KOPT-K1 (cell line): ENCODE measurements around the gene HNRNPCL1.
"Not testable (repeated sequence)": the region's sequence is repeated elsewhere in the genome, so short reads cannot be mapped to it uniquely, and the experiment has no call there.

ENCODE experiments used
- H3K27ac ChIP-seq: fragments of 200-600 bp; sonication (generic); 2 replicates; pipeline ENCODE4 v1.5.1; 2016; ENCODE audit warnings: antibody characterized with exemption, mild to moderate bottlenecking, low read depth, low read length; ENCODE audit not compliant: poor library complexity, severe bottlenecking
- H3K36me3 ChIP-seq: fragments of 200-600 bp; sonication (generic); 2 replicates; pipeline ENCODE4 v1.5.1; 2017; ENCODE audit warnings: antibody characterized with exemption, mild to moderate bottlenecking, low read length, moderate library complexity; ENCODE audit not compliant: insufficient read depth
- H3K9me3 ChIP-seq: fragments of 200-600 bp; sonication (generic); 2 replicates; pipeline ENCODE4 v1.5.1; 2017; ENCODE audit warnings: antibody characterized with exemption, low read length, mild to moderate bottlenecking; ENCODE audit not compliant: insufficient read depth, poor library complexity, severe bottlenecking

Gene HNRNPCL1

DNA sequence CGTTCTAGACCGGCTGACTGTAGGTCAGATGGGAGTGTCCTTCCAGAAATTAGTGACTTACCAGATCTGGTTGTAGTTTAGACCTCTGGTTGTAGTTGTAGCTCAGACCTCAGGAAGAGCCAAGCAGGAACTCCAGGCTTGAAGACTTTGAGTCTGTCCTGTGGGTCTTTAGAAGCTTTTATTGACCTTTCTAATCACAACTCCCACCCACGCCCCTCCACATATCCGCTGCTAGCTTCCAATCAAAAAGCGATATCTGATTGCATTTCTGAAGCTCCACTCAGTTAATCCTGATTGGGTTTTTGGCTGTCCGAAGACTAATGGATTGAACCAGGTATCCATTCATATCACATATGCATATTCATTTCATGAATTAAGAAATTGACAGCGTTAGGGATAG is at the start of gene HNRNPCL1:
Gene HNRNPCL1 (minus strand): TSS at position 101 of the 400 bp plus-strand sequence. CDS start 431 bp downstream, outside the sequence.
- not testable (repeated sequence) for H3K36me3 ChIP-seq, H3K27ac ChIP-seq, H3K9me3 ChIP-seq

GRCh38 chr1:12898170-12898569 is 49.6 kb upstream of the HNRNPCL1 start, which contains the start of gene PRAMEF10:
PRAMEF10 (minus strand) TSS chr1:12898270; CDS start chr1:12895847, 2,423 bp downstream.
- not testable (repeated sequence) for H3K36me3 ChIP-seq, H3K27ac ChIP-seq, H3K9me3 ChIP-seq

DNA sequence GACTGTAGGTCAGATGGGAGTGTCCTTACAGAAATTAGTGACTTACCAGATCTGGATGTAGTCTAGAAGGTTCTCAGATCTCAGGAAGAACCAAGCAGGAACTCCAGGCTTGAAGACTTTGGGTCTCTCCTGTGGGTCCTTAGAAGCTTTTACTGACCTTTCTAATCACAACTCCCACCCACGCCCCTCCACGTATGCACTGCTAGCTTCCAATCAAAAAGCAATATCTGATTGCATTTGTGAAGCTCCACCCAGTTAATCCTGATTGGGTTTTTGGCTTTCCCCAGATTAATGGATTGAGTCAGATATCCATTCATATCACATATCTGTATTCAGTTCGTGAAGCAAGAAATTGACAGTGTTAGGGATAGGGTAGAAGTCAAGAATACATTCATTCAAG is 37.6 kb upstream of the HNRNPCL1 start, which contains the start of gene PRAMEF4:
Gene PRAMEF4 (minus strand): TSS at position 101 of the 400 bp plus-strand sequence. CDS start 2,807 bp downstream, outside the sequence.
- H3K36me3 ChIP-seq, H3K27ac ChIP-seq, H3K9me3 ChIP-seq: not testable (repeated sequence)

GRCh38 chr1:12878453-12878852 is 29.9 kb upstream of the HNRNPCL1 start:
- H3K9me3 ChIP-seq, H3K27ac ChIP-seq, H3K36me3 ChIP-seq: not testable (repeated sequence)

- H3K9me3 ChIP-seq, H3K36me3 ChIP-seq, H3K27ac ChIP-seq: not testable (repeated sequence)
These were observed 14.8 kb upstream of the HNRNPCL1 start for GRCh38 chr1:12863131-12863880.

DNA sequence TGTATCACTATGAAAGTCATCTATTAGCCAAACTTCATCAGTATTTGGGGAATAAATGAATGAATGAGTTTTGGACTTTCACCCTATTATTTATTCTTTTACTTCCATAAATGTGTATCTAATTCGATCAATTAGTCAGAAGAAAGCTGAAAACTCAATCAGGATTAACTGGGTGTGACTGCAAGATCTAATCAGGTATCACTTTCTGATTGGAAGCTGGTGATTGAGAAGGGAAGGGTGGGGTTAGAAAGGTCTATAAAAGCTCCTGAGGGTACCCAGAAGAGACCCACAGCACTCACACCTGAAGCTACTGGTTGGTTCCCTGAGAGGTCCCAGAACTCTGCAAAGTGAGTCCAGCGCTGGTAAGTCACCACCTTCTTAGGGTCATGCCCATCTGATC is 8.3 kb upstream of the HNRNPCL1 start, which contains the start of gene PRAMEF2:
Gene PRAMEF2 (plus strand): TSS at position 301 of the 400 bp plus-strand sequence. CDS start 1,924 bp downstream, outside the sequence.
- H3K36me3 ChIP-seq, H3K9me3 ChIP-seq, H3K27ac ChIP-seq: not testable (repeated sequence)

GRCh38 chr1:12851779-12852178 is 3.3 kb upstream of the HNRNPCL1 start:
- Histone ChIP-seq H3K27ac (no peak overlapping the region), H3K36me3 (no peaks in the 10 kb centered on the region), H3K9me3 (no peaks in the 10 kb centered on the region)

GRCh38 chr1:12833251-12833650 is 15.3 kb downstream of the HNRNPCL1 start:
- not testable (repeated sequence) for H3K27ac ChIP-seq, H3K9me3 ChIP-seq, H3K36me3 ChIP-seq

DNA sequence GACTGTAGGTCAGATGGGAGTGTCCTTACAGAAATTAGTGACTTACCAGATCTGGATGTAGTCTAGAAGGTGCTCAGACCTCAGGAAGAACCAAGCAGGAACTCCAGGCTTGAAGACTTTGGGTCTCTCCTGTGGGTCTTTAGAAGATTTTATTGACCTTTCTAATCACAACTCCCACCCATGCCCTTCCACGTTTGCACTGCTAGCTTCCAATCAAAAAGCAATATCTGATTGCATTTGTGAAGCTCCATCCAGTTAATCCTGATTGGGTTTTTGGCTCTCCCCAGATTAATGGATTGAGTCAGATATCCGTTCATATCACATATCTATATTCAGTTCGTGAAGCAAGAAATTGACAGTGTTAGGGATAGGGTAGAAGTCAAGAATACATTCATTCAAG is 17.2 kb downstream of the HNRNPCL1 start, which contains the start of gene PRAMEF11:
Gene PRAMEF11 (minus strand): TSS at position 101 of the 400 bp plus-strand sequence. CDS start 2,621 bp downstream, outside the sequence.
- not testable (repeated sequence) for H3K36me3 ChIP-seq, H3K9me3 ChIP-seq, H3K27ac ChIP-seq

- not testable (repeated sequence) for H3K9me3 ChIP-seq, H3K27ac ChIP-seq, H3K36me3 ChIP-seq
These were observed 29.5 kb downstream of the HNRNPCL1 start for GRCh38 chr1:12819061-12819460.

DNA sequence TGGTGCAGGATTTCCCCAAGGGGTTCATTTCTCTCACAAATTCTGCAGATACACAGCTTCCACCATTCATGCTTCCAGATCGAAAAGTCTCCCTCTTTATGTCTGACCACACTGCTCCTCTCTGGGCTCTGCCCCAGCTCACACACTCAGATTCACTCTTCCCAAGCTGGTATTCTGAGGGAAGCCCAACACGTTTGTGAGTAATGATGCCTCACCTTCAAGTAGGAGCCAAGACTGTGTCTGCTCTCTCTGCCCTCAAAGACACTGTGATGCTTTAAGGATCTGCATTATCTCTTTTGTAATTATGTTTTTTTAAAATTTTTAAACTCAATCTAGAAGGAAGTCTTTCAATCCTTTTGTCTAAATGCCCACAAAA is 37.1 kb downstream of the HNRNPCL1 start:
- Histone ChIP-seq H3K36me3 (no peaks in the 10 kb centered on the region), H3K9me3 (no peaks in the 10 kb centered on the region), H3K27ac (no peak overlapping the region)

- no peaks in the 10 kb centered on the region for H3K36me3 ChIP-seq
- no peak overlapping the region for H3K27ac ChIP-seq
- H3K9me3 ChIP-seq, result no peaks in the 10 kb centered on the region
These were observed 37.7 kb downstream of the HNRNPCL1 start for GRCh38 chr1:12810691-12811408.

DNA sequence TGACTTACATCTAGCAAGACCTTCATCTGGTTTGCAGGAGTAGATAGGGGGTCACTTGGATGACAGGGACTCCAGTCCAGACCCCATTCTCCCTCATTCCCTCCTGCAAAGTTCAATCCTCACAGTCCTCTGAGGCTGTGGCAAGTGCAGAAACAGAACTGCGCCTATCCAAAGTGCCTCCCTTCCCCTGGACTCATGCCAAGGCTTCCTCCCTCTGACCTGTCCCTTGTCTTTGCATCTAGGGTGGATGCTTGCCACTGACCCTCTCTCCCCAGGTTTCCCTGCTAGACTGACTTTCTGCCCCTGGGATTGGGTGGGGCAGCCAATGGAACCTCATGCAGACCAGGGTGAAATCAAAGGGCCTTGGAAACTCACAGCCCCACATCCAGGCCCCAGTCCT is 38.6 kb downstream of the HNRNPCL1 start:
- Histone ChIP-seq H3K36me3 (no peaks in the 10 kb centered on the region), H3K9me3 (peaks cover 4% of the 10 kb centered on the region), H3K27ac (no peak overlapping the region)

DNA sequence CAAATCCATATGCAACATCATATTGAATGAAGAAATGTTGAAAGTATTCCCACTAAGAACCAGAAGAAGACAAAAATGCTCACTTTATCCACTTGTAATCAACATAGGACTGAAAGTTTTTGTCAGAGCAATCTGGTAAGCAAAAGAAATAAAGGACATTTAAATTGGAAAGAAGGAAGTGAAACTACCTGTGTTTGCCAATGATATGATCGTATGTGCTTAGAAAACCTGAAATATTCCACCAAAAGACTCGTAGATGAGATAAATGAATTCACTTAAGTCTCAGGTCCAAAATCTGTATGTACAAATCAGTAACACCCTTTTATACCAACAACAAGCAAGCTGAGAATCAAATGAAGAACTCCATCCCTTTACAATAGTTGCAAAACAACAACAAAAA is 48.8 kb downstream of the HNRNPCL1 start:
- Histone ChIP-seq H3K9me3 (no peaks in the 10 kb centered on the region), H3K36me3 (no peaks in the 10 kb centered on the region), H3K27ac (no peak overlapping the region)

GRCh38 chr1:12798911-12799310 is 49.6 kb downstream of the HNRNPCL1 start:
- Histone ChIP-seq H3K27ac (no peak overlapping the region), H3K9me3 (no peaks in the 10 kb centered on the region), H3K36me3 (no peaks in the 10 kb centered on the region)
